Fibroblast of lung (primary cell): ENCODE results near the gene FBXO46.

Experiments used
- EZH2 ChIP-seq: IDR thresholded peaks from 2 replicates; pipeline ENCODE4 v1.5.1; 2012; ENCODE audit warnings: low read length, control low read depth, mild to moderate bottlenecking; ENCODE audit errors: missing control alignments
- TF ChIP-seq, protein P1 (sequence below), 2 donors: IDR thresholded peaks in 1 of 2; conservative IDR thresholded peaks in 1 of 2; 1 replicate in 1 of 2; 2 replicates in 1 of 2; pipeline ENCODE4 v1.5.1; 2011 to 2012; ENCODE audit warnings: low read length in 2 of 2, control low read depth in 1 of 2, inconsistent platforms in 1 of 2, low read depth in 1 of 2, mild to moderate bottlenecking in 1 of 2

DNA sequence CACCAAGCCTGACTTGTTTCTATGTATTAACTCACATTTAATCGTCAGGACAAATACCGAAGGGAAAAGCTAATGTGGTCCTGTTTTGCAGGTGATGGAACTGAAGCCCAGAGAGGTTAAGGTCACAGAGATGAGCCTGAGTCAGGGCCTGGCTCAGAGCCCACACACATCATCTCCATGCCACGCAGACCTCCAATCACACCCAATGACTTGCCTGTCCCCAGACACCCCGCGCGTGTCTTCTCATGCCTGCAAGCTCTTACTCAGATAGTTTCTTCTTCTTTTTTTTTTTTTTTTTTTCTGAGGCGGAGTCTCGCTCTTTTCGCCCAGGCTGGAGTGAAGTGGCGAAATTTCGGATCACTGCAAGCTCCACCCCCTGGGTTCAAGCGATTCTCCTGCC is 21.9 kb upstream of the FBXO46 start:
- TF ChIP-seq, protein P1, sequence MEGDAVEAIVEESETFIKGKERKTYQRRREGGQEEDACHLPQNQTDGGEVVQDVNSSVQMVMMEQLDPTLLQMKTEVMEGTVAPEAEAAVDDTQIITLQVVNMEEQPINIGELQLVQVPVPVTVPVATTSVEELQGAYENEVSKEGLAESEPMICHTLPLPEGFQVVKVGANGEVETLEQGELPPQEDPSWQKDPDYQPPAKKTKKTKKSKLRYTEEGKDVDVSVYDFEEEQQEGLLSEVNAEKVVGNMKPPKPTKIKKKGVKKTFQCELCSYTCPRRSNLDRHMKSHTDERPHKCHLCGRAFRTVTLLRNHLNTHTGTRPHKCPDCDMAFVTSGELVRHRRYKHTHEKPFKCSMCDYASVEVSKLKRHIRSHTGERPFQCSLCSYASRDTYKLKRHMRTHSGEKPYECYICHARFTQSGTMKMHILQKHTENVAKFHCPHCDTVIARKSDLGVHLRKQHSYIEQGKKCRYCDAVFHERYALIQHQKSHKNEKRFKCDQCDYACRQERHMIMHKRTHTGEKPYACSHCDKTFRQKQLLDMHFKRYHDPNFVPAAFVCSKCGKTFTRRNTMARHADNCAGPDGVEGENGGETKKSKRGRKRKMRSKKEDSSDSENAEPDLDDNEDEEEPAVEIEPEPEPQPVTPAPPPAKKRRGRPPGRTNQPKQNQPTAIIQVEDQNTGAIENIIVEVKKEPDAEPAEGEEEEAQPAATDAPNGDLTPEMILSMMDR (conservative IDR thresholded peaks at IDR 0.05 in 1 of 2, IDR thresholded peaks at IDR 0.05 in 1 of 2; ENCODE audit: low read depth in 1 of 2, low read length in 2 of 2) = no peak
- TF ChIP-seq EZH2 = no peak
